K562 (cell line): ENCODE results near the gene RFC2. TPM values are rescaled to one million over a fixed set of nuclear protein-coding genes. Genes with fewer than 3 reads are reported as not detected.

Experiments
- ATAC-seq: fragments of 200-7000 bp; cut with Tn5 transposase; 3 replicates; pipeline ENCODE4 v1.9.1; 2020; ENCODE audit warnings: moderate library complexity
- BruUV-seq: library from RNA; stranded (reverse); fragments of 400-500 nt; replicated peaks from 2 replicates; lab custom pipeline; 2021; lab: Mats Ljungman, UMichigan
- CTCF ChIA-PET: fragments of 300-600 bp; formaldehyde crosslinking; extraction: SDS; loops from one replicate; lab custom pipeline; 2021; ENCODE audit warnings: low intra/inter-chr PET ratio; lab: Yijun Ruan, JAX
- POLR2A ChIA-PET: fragments of 300-600, 350-650 bp; sonication (Branson Sonifier 250); formaldehyde crosslinking; extraction: SDS; loops from one replicate; lab custom pipeline; 2021; ENCODE audit warnings: antibody characterized with exemption, inconsistent platforms; lab: Yijun Ruan, JAX
- DNase-seq, 4 experiments: peaks; one replicate each; pipeline versions ENCODE4 v3.0.0 to v3.0.0-alpha.2; 2011 to 2018; ENCODE audit warnings: low spot score in 3 of 4, mixed read lengths in 3 of 4; ENCODE audit errors: extremely low read depth in 1 of 4
- FAIRE-seq: peaks from 2 replicates; lab custom pipeline; 2011; peaks lifted over from hg19 to GRCh38; lab: Jason Lieb, UNC
- H2AFZ ChIP-seq: 2 replicates; pipeline ENCODE4 v1.6.0; 2011; ENCODE audit warnings: low read depth, low read length, control low read depth, inconsistent platforms
- H3K27ac ChIP-seq: fragments of 200-600 bp; 3 replicates; pipeline ENCODE4 v1.8.0; 2011; ENCODE audit warnings: low read depth, mild to moderate bottlenecking, control low read depth, inconsistent platforms, low read length, moderate library complexity, mixed read lengths; ENCODE audit errors: extremely low read depth
- H3K27me3 ChIP-seq, 2 experiments: fragments of 300-600 bp in 1 of 2; 2 replicates in 1 of 2; 3 replicates in 1 of 2; pipeline versions ENCODE4 v1.6.0 to v1.8.0; 2011; ENCODE audit warnings: inconsistent platforms in 2 of 2, low read length in 2 of 2, mild to moderate bottlenecking in 1 of 2, mixed read lengths in 1 of 2, moderate library complexity in 1 of 2; ENCODE audit not compliant: control insufficient read depth in 2 of 2, insufficient read depth in 2 of 2
- H3K36me3 ChIP-seq: fragments of 300-600 bp; 3 replicates; pipeline ENCODE4 v1.8.0; 2011; ENCODE audit warnings: mild to moderate bottlenecking, low read length, inconsistent platforms; ENCODE audit not compliant: control insufficient read depth, insufficient read depth
- H3K4me1 ChIP-seq, 2 experiments: fragments of 200-600 bp in 1 of 2; replicated peaks in 1 of 2; 2 replicates in 1 of 2; 3 replicates in 1 of 2; pipeline versions ENCODE4 v1.5.1 to v1.8.0; 2011; ENCODE audit warnings: inconsistent platforms in 2 of 2, low read length in 2 of 2, mild to moderate bottlenecking in 1 of 2, mixed read lengths in 1 of 2, moderate library complexity in 1 of 2; ENCODE audit not compliant: control insufficient read depth in 2 of 2, insufficient read depth in 2 of 2
- H3K4me2 ChIP-seq: 2 replicates; pipeline ENCODE4 v1.6.1; 2011; ENCODE audit warnings: low read length, control low read depth, inconsistent platforms, mixed read lengths; ENCODE audit not compliant: insufficient read depth
- H3K4me3 ChIP-seq: fragments of 200-600 bp; sonication (generic), shearing (Covaris generic); 2 replicates; pipeline ENCODE4 v1.5.1; 2016; ENCODE audit warnings: control low read depth, inconsistent platforms
- H3K79me2 ChIP-seq: fragments of 200-600 bp; 3 replicates; pipeline ENCODE4 v1.8.0; 2011; ENCODE audit warnings: low read length, inconsistent platforms; ENCODE audit not compliant: control insufficient read depth, insufficient read depth
- H3K9ac ChIP-seq, 2 experiments: 2 replicates each; pipeline versions ENCODE4 v1.6.0 to v1.6.1; 2011; ENCODE audit warnings: low read depth in 2 of 2, low read length in 2 of 2, control low read depth in 1 of 2, inconsistent platforms in 1 of 2, mild to moderate bottlenecking in 1 of 2, mixed read lengths in 1 of 2; ENCODE audit not compliant: insufficient read depth in 1 of 2
- H3K9me1 ChIP-seq: one replicate; pipeline ENCODE4 v1.6.0; 2011; ENCODE audit warnings: inconsistent platforms, mild to moderate bottlenecking, low read length, moderate library complexity; ENCODE audit not compliant: control insufficient read depth, insufficient read depth
- H3K9me3 ChIP-seq: replicated peaks from 2 replicates; pipeline ENCODE4 v1.5.1; 2011; ENCODE audit warnings: low read depth, low read length, inconsistent platforms; ENCODE audit not compliant: control insufficient read depth, insufficient read depth
- H4K20me1 ChIP-seq: replicated peaks from 2 replicates; pipeline ENCODE4 v1.6.1; 2011; ENCODE audit warnings: low read length, inconsistent platforms, mixed read lengths; ENCODE audit not compliant: control insufficient read depth, insufficient read depth
- ARID3B ChIP-seq: fragments of 250-450 bp; sonication (Bioruptor Pico); IDR thresholded peaks from 2 replicates; pipeline ENCODE4 v1.4.0; 2020; ENCODE audit warnings: borderline replicate concordance
- CEBPZ ChIP-seq: fragments of 150-350 bp; IDR thresholded peaks from 2 replicates; pipeline ENCODE4 v1.6.1; 2014; ENCODE audit warnings: low read depth, mild to moderate bottlenecking, low read length, borderline replicate concordance
- CHD2 ChIP-seq: IDR thresholded peaks from 2 replicates; pipeline ENCODE4 v1.6.1; 2011; ENCODE audit warnings: low read depth, low read length
- E2F5 ChIP-seq: sonication (generic); formaldehyde crosslinking; IDR thresholded peaks from 2 replicates; pipeline ENCODE4 v1.8.0; 2022; ENCODE audit warnings: mild to moderate bottlenecking, missing genetic modification reagents
- FOS ChIP-seq: IDR thresholded peaks from 3 replicates; pipeline ENCODE4 v1.6.1; 2011; ENCODE audit not compliant: insufficient read length; ENCODE audit errors: extremely low read depth
- MAX ChIP-seq: sonication (generic); formaldehyde crosslinking; IDR thresholded peaks from 2 replicates; pipeline ENCODE4 v1.9.0; 2022; ENCODE audit warnings: mild to moderate bottlenecking, missing genetic modification reagents
- MEF2A ChIP-seq: IDR thresholded peaks from 2 replicates; pipeline ENCODE4 v1.6.1; 2011; ENCODE audit warnings: low read depth, mild to moderate bottlenecking, low read length, moderate library complexity; ENCODE audit not compliant: control insufficient read depth
- NFATC3 ChIP-seq: fragments of 450-650 bp; IDR thresholded peaks from 2 replicates; pipeline ENCODE4 v1.6.1; 2017; ENCODE audit warnings: mild to moderate bottlenecking
- RCOR1 ChIP-seq, 2 experiments: IDR thresholded peaks; 2 replicates each; pipeline ENCODE4 v1.6.1; 2012; ENCODE audit warnings: low read depth in 2 of 2, low read length in 2 of 2, borderline replicate concordance in 1 of 2, improper control_type of control experiment in 1 of 2
- SIN3B ChIP-seq: fragments of 450-650 bp; IDR thresholded peaks from 2 replicates; pipeline ENCODE4 v1.6.1; 2017; ENCODE audit warnings: low read depth, mild to moderate bottlenecking, moderate library complexity
- SMAD2 ChIP-seq: fragments of 150-350 bp; IDR thresholded peaks from 2 replicates; pipeline ENCODE4 v1.6.1; 2014; ENCODE audit warnings: low read depth, mild to moderate bottlenecking, low read length
- U2AF1 ChIP-seq: fragments of 200-400 bp; formaldehyde crosslinking; optimal IDR thresholded peaks from 2 replicates; pipeline ENCODE3; 2017; ENCODE audit warnings: mild to moderate bottlenecking, low read depth, low read length, moderate library complexity
- WGBS: fragments of 100-300 bp; shearing (Covaris generic); methylation state at CpG from one replicate; pipeline ENCODE4 v1.1.6; 2016; ENCODE audit warnings: low coverage, mixed read lengths; ENCODE audit not compliant: insufficient coverage; ENCODE audit errors: missing lambda C conversion rate; 5-methylcytosine and 5-hydroxymethylcytosine counted together
- in situ Hi-C: fragments of 300-500 bp; cut with MboI; formaldehyde crosslinking; loops from 4 replicates; pipeline ENCODE4 v1.15.0; 2018; ENCODE audit warnings: inconsistent platforms, mixed read lengths
- intact Hi-C: fragments of 100-400 bp; cut with micrococcal nuclease; formaldehyde crosslinking; loops from 2 replicates; pipeline ENCODE4 v1.14.2; 2022
- polyA plus RNA-seq, 8 experiments: library from polyadenylated mRNA; depleted of rRNA in 4 of 8; stranded (reverse) in 5 of 8; unstranded in 3 of 8; fragments of >200 nt; fragmentation: Nextera tagmentation in 2 of 8; fragmentation: Illumina TruSeq in 1 of 8; extraction: Ambion mirVana in 2 of 8; extraction: Trizol in 1 of 8; gene quantifications; 2 replicates each; pipeline versions ENCODE4 v1.2.1 to v1.2.3, GENCODE V29; 2011 to 2014; ENCODE audit warnings: inconsistent platforms in 1 of 8, missing spikeins in 1 of 8
- total RNA-seq, 7 experiments: library from RNA; depleted of rRNA in 6 of 7; stranded (reverse); fragments of >200 nt in 6 of 7; fragmentation: Illumina TruSeq in 2 of 7; extraction: Trizol in 2 of 7; gene quantifications; 2 replicates each; pipeline versions ENCODE4 v1.2.1 to v1.2.3, GENCODE V29; 2011 to 2021; ENCODE audit warnings: low replicate concordance in 1 of 7

Gene RFC2
- total and polyA plus RNA-seq, 9 of the 15 experiments (the other 6 are each of a cell fraction or from before 2014, with no cell fraction given), result 32.5 to 161 (median 102) TPM

GRCh38 chr7:74246497-74246896 is 7.7 kb downstream of the RFC2 start:
- FAIRE-seq, result no peak
- Histone ChIP-seq H3K4me3 (no peak overlapping the region), H4K20me1 (no peaks in the 10 kb centered on the region; the same call in 1 of the 2 replicates), H3K36me3 (peaks cover 90% of the 10 kb centered on the region), H3K9me1 (no peaks in the 10 kb centered on the region), H3K27me3 (no peaks in the 10 kb centered on the region), H3K4me1 (no peaks in the 10 kb centered on the region), H3K9ac (no peak overlapping the region), H3K79me2 (peaks cover 8% of the 10 kb centered on the region; the same call in 2 of the 3 replicates), H3K9me3 (no peaks in the 10 kb centered on the region), H3K4me2 (no peak overlapping the region), H2AFZ (no peak overlapping the region), H3K27ac (no peak overlapping the region)
- POLR2A ChIA-PET, result no interaction called here
- intact Hi-C loops (no loop called here), in situ Hi-C loops (no loop called here)
- no TSS peak for BruUV-seq
- no peak for ATAC-seq
- WGBS, result 80% methylated on average over 4 of the region's 4 CpGs
- CTCF ChIA-PET, result no interaction called here
- no peak for DNase-seq
- TF ChIP-seq RCOR1 (IDR thresholded peaks at IDR 0.05; ENCODE audit: borderline replicate concordance in 1 of 2, low read depth in 2 of 2, low read length in 2 of 2) (no peak), NFATC3 (no peak), U2AF1 (no peak), SMAD2 (no peak), FOS (no peak), SIN3B (no peak), MEF2A (no peak), CEBPZ (no peak), ARID3B (CRISPR knock-in tag) (no peak), MAX (no peak), E2F5 (CRISPR knock-in tag) (no peak), CHD2 (no peak)
